ENCODE data around the gene WWOX. TPM values are rescaled to one million over a fixed set of nuclear protein-coding genes. Genes with fewer than 3 reads are reported as not detected.

The WWOX gene
- total and polyA plus RNA-seq, 4 donors = 5.4 to 61.5 (median 18.4) TPM

- Histone ChIP-seq H3K27ac (ENCODE audit: low read depth in 1 of 2, low read length in 1 of 2) (no peak overlapping the region), H3K9me3 (ENCODE audit: control insufficient read depth in 4 of 4, insufficient read depth in 3 of 4, low read length in 3 of 4) (no peaks in the 10 kb centered on the region), H3K36me3 (ENCODE audit: control insufficient read depth in 4 of 4, insufficient read depth in 4 of 4, low read length in 4 of 4) (no peaks in the 10 kb centered on the region), H3K4me3 (no peak overlapping the region), H3K4me1 (ENCODE audit: control insufficient read depth in 5 of 5, insufficient read depth in 5 of 5, low read length in 5 of 5) (peaks cover 0 to 11% (median 0%) of the 10 kb centered on the region in 5 donors), H3K27me3 (ENCODE audit: control insufficient read depth in 3 of 3, insufficient read depth in 3 of 3, low read length in 2 of 3) (peaks cover 0 to 3% (median 0%) of the 10 kb centered on the region in 3 donors), H3K9ac (ENCODE audit: insufficient read depth in 1 of 2, low read length in 2 of 2) (no peak overlapping the region)
- no peak for ATAC-seq (ENCODE audit: insufficient read depth, low FRiP score)
- DNase-seq = no peak
- no peak for TF ChIP-seq CTCF (IDR thresholded peaks at IDR 0.05; ENCODE audit: control extremely low read depth, extremely low read depth)
- WGBS, 2 donors = 94% methylated on average over 2 of the region's 2 CpGs
These were observed 831.8 kb downstream of the WWOX start for GRCh38 chr16:78931267-78931666.

- Histone ChIP-seq H3K36me3 (ENCODE audit: control insufficient read depth in 4 of 4, insufficient read depth in 4 of 4, low read length in 4 of 4) (no peaks in the 10 kb centered on the region), H3K27me3 (ENCODE audit: control insufficient read depth in 3 of 3, insufficient read depth in 3 of 3, low read length in 2 of 3) (peaks cover 0 to 3% (median 0%) of the 10 kb centered on the region in 3 donors), H3K9me3 (ENCODE audit: control insufficient read depth in 4 of 4, insufficient read depth in 3 of 4, low read length in 3 of 4) (no peaks in the 10 kb centered on the region), H3K9ac (ENCODE audit: insufficient read depth in 1 of 2, low read length in 2 of 2) (no peak overlapping the region), H3K4me3 (no peak overlapping the region), H3K4me1 (ENCODE audit: control insufficient read depth in 5 of 5, insufficient read depth in 5 of 5, low read length in 5 of 5) (peaks cover 0 to 11% (median 0%) of the 10 kb centered on the region in 5 donors), H3K27ac (ENCODE audit: low read depth in 1 of 2, low read length in 1 of 2) (no peak overlapping the region)
- WGBS, 2 donors = 82 to 85% methylated on average over 4 of the region's 4 CpGs
- TF ChIP-seq CTCF (IDR thresholded peaks at IDR 0.05; ENCODE audit: control extremely low read depth, extremely low read depth) = no peak
- no peak for DNase-seq
- no peak for ATAC-seq (ENCODE audit: insufficient read depth, low FRiP score)
These were observed 832.2 kb downstream of the WWOX start for GRCh38 chr16:78931678-78932077.

- 74 to 79% methylated on average over 9 of the region's 9 CpGs for WGBS, 2 donors
These were observed 833.0 kb downstream of the WWOX start for GRCh38 chr16:78932355-78932943.

More at GRCh38 chr16:78932355-78932943, 833.0 kb downstream of the WWOX start:
- no peak overlapping the region for H3K9ac ChIP-seq (ENCODE audit: insufficient read depth in 1 of 2, low read length in 2 of 2)
- no peak overlapping the region for H3K4me3 ChIP-seq
- no peak for TF ChIP-seq CTCF (IDR thresholded peaks at IDR 0.05; ENCODE audit: control extremely low read depth, extremely low read depth)
- no peaks in the 10 kb centered on the region for H3K36me3 ChIP-seq (ENCODE audit: control insufficient read depth in 4 of 4, insufficient read depth in 4 of 4, low read length in 4 of 4)
- no peak for DNase-seq
- peaks cover 0 to 3% (median 0%) of the 10 kb centered on the region in 3 donors for H3K27me3 ChIP-seq (ENCODE audit: control insufficient read depth in 3 of 3, insufficient read depth in 3 of 3, low read length in 2 of 3)
- no peak overlapping the region for H3K27ac ChIP-seq (ENCODE audit: low read depth in 1 of 2, low read length in 1 of 2)
- no peak for ATAC-seq (ENCODE audit: insufficient read depth, low FRiP score)
- H3K9me3 ChIP-seq (ENCODE audit: control insufficient read depth in 4 of 4, insufficient read depth in 3 of 4, low read length in 3 of 4) = no peaks in the 10 kb centered on the region
- peaks cover 0 to 11% (median 0%) of the 10 kb centered on the region in 5 donors for H3K4me1 ChIP-seq (ENCODE audit: control insufficient read depth in 5 of 5, insufficient read depth in 5 of 5, low read length in 5 of 5)
